ENCODE results near the gene DNLZ. TPM values are rescaled to one million over a fixed set of nuclear protein-coding genes. Genes with fewer than 3 reads are reported as not detected.

Gene DNLZ
- total and polyA plus RNA-seq, 2 donors (not counting 3 experiments of a cell fraction or from before 2014, with no cell fraction given) = 26.9 to 38.4 TPM

DNA sequence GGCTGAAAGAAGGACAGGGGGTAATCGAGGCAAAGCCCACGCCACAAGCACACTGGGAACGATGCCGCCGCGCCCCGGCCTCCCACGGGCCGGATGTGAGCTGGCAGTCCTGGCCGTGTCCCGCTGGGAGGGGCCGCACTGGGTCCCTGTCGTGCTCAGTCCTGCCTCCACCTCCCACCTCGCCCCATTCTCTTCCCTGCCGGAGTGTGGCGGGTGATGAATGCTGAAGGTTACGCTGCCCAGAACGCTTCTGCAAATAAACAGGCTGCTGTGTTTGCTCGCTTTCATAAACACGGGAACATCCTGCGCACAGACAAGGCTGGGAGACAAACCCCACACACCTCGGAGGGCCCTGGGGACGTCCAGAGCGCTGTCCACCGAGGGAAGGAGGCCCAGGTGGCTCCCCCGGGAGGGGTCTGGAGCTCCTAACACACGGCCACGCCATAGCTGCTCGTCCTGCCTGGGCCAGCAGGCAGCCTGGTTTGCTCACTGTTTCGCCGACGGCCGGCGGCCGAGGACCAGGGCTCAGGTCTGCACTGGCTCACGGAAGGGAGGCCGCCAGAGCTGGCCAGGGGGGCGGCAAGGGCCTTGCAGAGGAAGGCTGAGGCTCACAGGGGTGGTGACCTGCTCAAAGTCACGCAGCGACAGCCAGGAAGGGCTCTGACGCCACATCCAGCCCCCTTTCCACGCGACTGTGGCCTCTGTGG lies 2.3 kb downstream of the DNLZ start:
- Histone ChIP-seq H3K9ac (replicated peaks; ENCODE audit: extremely low read depth, insufficient read depth, low read length) (no peak overlapping the region), H3K9me3 (replicated peaks; ENCODE audit: control insufficient read depth, insufficient read depth, low read length) (no peaks in the 10 kb centered on the region), H3K4me1 (ENCODE audit: control insufficient read depth, extremely low read depth, insufficient read depth, low read length) (peaks cover 7% of the 10 kb centered on the region), H3K36me3 (ENCODE audit: control insufficient read depth in 2 of 2, extremely low read depth in 1 of 2, insufficient read depth in 2 of 2, low read length in 2 of 2) (peaks cover 0 to 5% of the 10 kb centered on the region in 2 experiments), H3K4me3 (replicated peaks in 1 of 3; ENCODE audit: insufficient read depth in 1 of 3, low read depth in 1 of 3, low read length in 3 of 3) (no peak overlapping the region), H3K4me2 (ENCODE audit: insufficient read depth, low read length) (no peak overlapping the region), H3K9me1 (replicated peaks; ENCODE audit: control insufficient read depth, extremely low read depth, insufficient read depth, low read length) (no peaks in the 10 kb centered on the region), H3K27ac (ENCODE audit: insufficient read depth, low read depth, low read length) (no peak overlapping the region), H3K79me2 (ENCODE audit: control insufficient read depth, insufficient read depth, low read length) (peaks cover 3% of the 10 kb centered on the region), H3K27me3 (ENCODE audit: control insufficient read depth in 2 of 2, insufficient read depth in 2 of 2, low read length in 2 of 2) (no peaks in the 10 kb centered on the region), H2AFZ (ENCODE audit: low read depth, low read length) (no peak overlapping the region), H4K20me1 (replicated peaks; ENCODE audit: control insufficient read depth, extremely low read depth, insufficient read depth, low read length) (no peaks in the 10 kb centered on the region)
- BruUV-seq (replicated peaks) = no TSS peak
- TF ChIP-seq POLR2A (IDR thresholded peaks at IDR 0.05; ENCODE audit: low read depth, low read length) = no peak
- TF ChIP-seq, protein P1, sequence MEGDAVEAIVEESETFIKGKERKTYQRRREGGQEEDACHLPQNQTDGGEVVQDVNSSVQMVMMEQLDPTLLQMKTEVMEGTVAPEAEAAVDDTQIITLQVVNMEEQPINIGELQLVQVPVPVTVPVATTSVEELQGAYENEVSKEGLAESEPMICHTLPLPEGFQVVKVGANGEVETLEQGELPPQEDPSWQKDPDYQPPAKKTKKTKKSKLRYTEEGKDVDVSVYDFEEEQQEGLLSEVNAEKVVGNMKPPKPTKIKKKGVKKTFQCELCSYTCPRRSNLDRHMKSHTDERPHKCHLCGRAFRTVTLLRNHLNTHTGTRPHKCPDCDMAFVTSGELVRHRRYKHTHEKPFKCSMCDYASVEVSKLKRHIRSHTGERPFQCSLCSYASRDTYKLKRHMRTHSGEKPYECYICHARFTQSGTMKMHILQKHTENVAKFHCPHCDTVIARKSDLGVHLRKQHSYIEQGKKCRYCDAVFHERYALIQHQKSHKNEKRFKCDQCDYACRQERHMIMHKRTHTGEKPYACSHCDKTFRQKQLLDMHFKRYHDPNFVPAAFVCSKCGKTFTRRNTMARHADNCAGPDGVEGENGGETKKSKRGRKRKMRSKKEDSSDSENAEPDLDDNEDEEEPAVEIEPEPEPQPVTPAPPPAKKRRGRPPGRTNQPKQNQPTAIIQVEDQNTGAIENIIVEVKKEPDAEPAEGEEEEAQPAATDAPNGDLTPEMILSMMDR (IDR thresholded peaks at IDR 0.05; ENCODE audit: extremely low read depth in 1 of 2, insufficient read depth in 1 of 2, low read depth in 1 of 2, low read length in 2 of 2) = no peak
- TF ChIP-seq GATA2 (IDR thresholded peaks at IDR 0.05; ENCODE audit: insufficient read depth, insufficient read length, low read depth, low read length) = no peak
- no peak for TF ChIP-seq POLR2AphosphoS5 (IDR thresholded peaks at IDR 0.05; ENCODE audit: insufficient read depth, low read depth, low read length)
- no peak for TF ChIP-seq FOS (IDR thresholded peaks at IDR 0.05; ENCODE audit: borderline replicate concordance, insufficient read depth, low read length)
- TF ChIP-seq EZH2 (IDR thresholded peaks at IDR 0.05; ENCODE audit: borderline replicate concordance, low read depth, low read length, severe bottlenecking) = no peak
- no peak for TF ChIP-seq MYC (IDR thresholded peaks at IDR 0.05; ENCODE audit: low read depth, low read length)
- TF ChIP-seq, protein P2, sequence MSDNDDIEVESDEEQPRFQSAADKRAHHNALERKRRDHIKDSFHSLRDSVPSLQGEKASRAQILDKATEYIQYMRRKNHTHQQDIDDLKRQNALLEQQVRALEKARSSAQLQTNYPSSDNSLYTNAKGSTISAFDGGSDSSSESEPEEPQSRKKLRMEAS (IDR thresholded peaks at IDR 0.05; ENCODE audit: insufficient read depth, insufficient read length) = no peak
- TF ChIP-seq JUN (IDR thresholded peaks at IDR 0.05; ENCODE audit: borderline replicate concordance, insufficient read depth, insufficient read length, low read depth) = no peak
- ChIA-PET POLR2A (no interaction called here), CTCF (no interaction called here)
- FAIRE-seq = no peak
- DNase-seq (ENCODE audit: low read depth, low spot score) = no peak
- dilution Hi-C loops (cut with MboI; ENCODE audit: extremely low pct_ligation_motif_present, low sequenced_read_pairs) = no loop called here
- intact Hi-C loops (cut with micrococcal nuclease) = no loop called here

Data from endothelial cell of umbilical vein (primary cell).